Skeletal muscle cell (primary cell): ENCODE data around the gene NDUFA8.
A peak's percentile ranks its signal among the peaks of the same experiment; 100 is the strongest.
"Not testable (repeated sequence)": the region's sequence is repeated elsewhere in the genome, so short reads cannot be mapped to it uniquely, and the experiment has no call there.

Experiments used
- DNase-seq: peaks from one replicate; pipeline ENCODE4 v3.0.0-alpha.2; 2010; ENCODE audit warnings: low read depth
- H3K4me3 ChIP-seq: 2 replicates; pipeline ENCODE4 v1.5.1; 2011; ENCODE audit warnings: low read depth, mild to moderate bottlenecking, control low read depth, low read length, moderate library complexity

Gene NDUFA8

GRCh38 chr9:122125509-122126330 is 33.9 kb downstream of the NDUFA8 start:
- H3K4me3 ChIP-seq = no peak overlapping the region
- DNase-seq = no peak

- DNase-seq = peak; percentile 18
- no peak overlapping the region for H3K4me3 ChIP-seq
Measured at GRCh38 chr9:122125158-122125508, 34.4 kb downstream of the NDUFA8 start.

GRCh38 chr9:122124528-122124927 is 35.1 kb downstream of the NDUFA8 start:
- no peak for DNase-seq
- no peak overlapping the region for H3K4me3 ChIP-seq

- no peak for DNase-seq
- no peak overlapping the region for H3K4me3 ChIP-seq
Measured at GRCh38 chr9:122124048-122124447, 35.5 kb downstream of the NDUFA8 start.

GRCh38 chr9:122122903-122123632 is 36.5 kb downstream of the NDUFA8 start:
- no peak overlapping the region for H3K4me3 ChIP-seq
- peak; percentile 16 for DNase-seq

GRCh38 chr9:122122468-122122867 is 37.1 kb downstream of the NDUFA8 start:
- H3K4me3 ChIP-seq = no peak overlapping the region
- DNase-seq = no peak

GRCh38 chr9:122121931-122122330 is 37.6 kb downstream of the NDUFA8 start:
- DNase-seq = no peak
- H3K4me3 ChIP-seq = no peak overlapping the region

- DNase-seq = no peak
- H3K4me3 ChIP-seq = no peak overlapping the region
Measured at GRCh38 chr9:122121391-122121790, 38.2 kb downstream of the NDUFA8 start.

GRCh38 chr9:122120316-122121071 is 39.1 kb downstream of the NDUFA8 start:
- no peak overlapping the region for H3K4me3 ChIP-seq
- no peak for DNase-seq

GRCh38 chr9:122119721-122120120 is 39.9 kb downstream of the NDUFA8 start:
- no peak overlapping the region for H3K4me3 ChIP-seq
- no peak for DNase-seq

GRCh38 chr9:122119166-122119521 is 40.4 kb downstream of the NDUFA8 start:
- DNase-seq = no peak
- H3K4me3 ChIP-seq = no peak overlapping the region

GRCh38 chr9:122118343-122119165 is 41.0 kb downstream of the NDUFA8 start:
- no peak overlapping the region for H3K4me3 ChIP-seq
- DNase-seq = no peak

- not testable (repeated sequence) for H3K4me3 ChIP-seq, DNase-seq
Measured at GRCh38 chr9:122117241-122117640, 42.3 kb downstream of the NDUFA8 start.

GRCh38 chr9:122116448-122117173 is 43.0 kb downstream of the NDUFA8 start:
- DNase-seq = no peak
- no peak overlapping the region for H3K4me3 ChIP-seq

- no peak for DNase-seq
- no peak overlapping the region for H3K4me3 ChIP-seq
Measured at GRCh38 chr9:122116040-122116439, 43.5 kb downstream of the NDUFA8 start.

- no peak overlapping the region for H3K4me3 ChIP-seq
- no peak for DNase-seq
Measured at GRCh38 chr9:122115176-122116035, 44.2 kb downstream of the NDUFA8 start.

GRCh38 chr9:122113574-122113973 is 46.0 kb downstream of the NDUFA8 start:
- H3K4me3 ChIP-seq = no peak overlapping the region

GRCh38 chr9:122112238-122112637 is 47.3 kb downstream of the NDUFA8 start:
- DNase-seq = no peak
- H3K4me3 ChIP-seq = no peak overlapping the region

More at GRCh38 chr9:122113574-122113973, 46.0 kb downstream of the NDUFA8 start:
- DNase-seq = no peak
